ENCODE data around the gene CDK11B.

- TF ChIP-seq CTCF (IDR thresholded peaks at IDR 0.05) (no peak), POLR2A (IDR thresholded peaks at IDR 0.05) (no peak)
Measured at GRCh38 chr1:1622010-1622787, 36.6 kb downstream of the CDK11B start.

Measured in lower leg skin (tissue), 3 donors.